ENCODE measurements around the gene TTC23L.

DNA sequence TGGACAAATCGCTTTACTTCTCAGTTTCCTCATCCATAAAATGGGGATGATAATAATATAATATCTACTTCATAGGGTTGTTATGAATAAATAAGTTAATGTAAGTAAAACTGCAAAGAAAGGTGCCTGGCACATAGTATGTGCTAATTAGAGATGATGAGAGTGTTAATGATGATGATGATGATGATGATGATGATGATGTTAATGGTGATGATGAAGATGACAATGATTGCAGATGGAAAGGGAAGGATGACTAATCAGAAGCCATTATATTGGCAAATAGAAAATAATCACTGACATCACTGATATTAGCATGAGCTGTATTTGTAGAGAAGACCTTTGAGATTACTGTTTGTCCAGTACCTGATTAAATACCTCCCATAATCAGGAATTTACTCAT, 55.8 kb downstream of the TTC23L start:
- TF ChIP-seq POLR2AphosphoS5 (IDR thresholded peaks at IDR 0.05) (no peak), EP300 (IDR thresholded peaks at IDR 0.05) (no peak)

All from suprapubic skin (tissue), 4 donors.